ENCODE data around the gene RABGEF1. TPM values are rescaled to one million over a fixed set of nuclear protein-coding genes. Genes with fewer than 3 reads are reported as not detected.
"Not testable (repeated sequence)": the region's sequence is repeated elsewhere in the genome, so short reads cannot be mapped to it uniquely, and the experiment has no call there.

The RABGEF1 gene
- total RNA-seq, 4 donors from 2014 or later, result 44.6 to 53.2 (median 48.1) TPM

DNA sequence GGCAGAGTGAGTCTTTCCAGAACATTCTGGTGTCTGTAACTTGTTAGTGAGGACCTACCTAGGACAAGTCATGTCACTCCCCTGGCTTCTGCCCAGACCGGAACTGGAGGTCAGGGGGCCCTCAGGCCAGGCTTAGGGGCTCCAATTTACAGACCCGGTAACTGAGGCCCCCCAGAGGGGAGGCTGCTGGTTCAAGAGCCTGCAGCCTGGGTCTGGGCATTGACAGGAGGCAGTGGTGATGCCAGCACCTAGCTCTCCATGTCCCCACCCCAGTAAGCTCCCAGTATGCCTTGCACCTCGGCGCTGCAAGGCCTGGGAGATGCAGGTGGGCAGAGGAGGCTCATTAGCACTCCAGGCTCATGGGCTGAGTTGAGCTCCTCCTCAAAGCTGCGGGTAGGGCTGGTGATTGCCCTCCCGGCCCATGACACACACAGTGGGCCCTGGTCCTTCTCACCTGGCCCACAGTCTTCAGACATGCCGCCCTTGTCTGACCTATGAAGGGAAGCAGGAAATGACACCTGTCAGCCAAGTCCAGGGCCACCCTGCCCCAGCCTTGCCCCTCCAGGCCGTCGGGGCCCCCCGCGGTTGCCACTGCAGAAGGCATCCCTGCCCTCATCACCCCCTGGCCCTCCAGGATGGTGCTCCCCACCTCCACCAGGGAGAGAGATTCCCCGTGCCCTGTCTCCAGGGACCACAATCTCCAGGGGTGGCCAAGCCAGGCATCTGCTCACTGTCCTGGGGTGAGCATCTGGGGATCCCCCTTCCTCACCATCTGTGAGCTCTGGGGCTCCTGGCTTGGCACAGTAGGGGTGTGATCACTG is 92.2 kb downstream of the RABGEF1 start:
- no peak for DNase-seq (ENCODE audit: low spot score in 2 of 2)
- 80 to 85% methylated on average over 7 to 9 of the region's 12 CpGs for WGBS, 2 donors
- intact Hi-C loops (cut with DNase I; ENCODE audit: low total_unique reads), result no loop called here
- no peak for TF ChIP-seq POLR2A (IDR thresholded peaks at IDR 0.05)
- no peak overlapping the region for H3K4me3 ChIP-seq (ENCODE audit: low read depth, poor library complexity, severe bottlenecking)

GRCh38 chr7:66837007-66837406 is 96.5 kb downstream of the RABGEF1 start:
- WGBS, 2 donors, result 44 to 48% methylated on average over 5 of the region's 5 CpGs
- TF ChIP-seq CTCF (IDR thresholded peaks at IDR 0.05), result no peak
- no peak for TF ChIP-seq POLR2A (IDR thresholded peaks at IDR 0.05)
- DNase-seq (ENCODE audit: low spot score in 2 of 2), result no peak

DNA sequence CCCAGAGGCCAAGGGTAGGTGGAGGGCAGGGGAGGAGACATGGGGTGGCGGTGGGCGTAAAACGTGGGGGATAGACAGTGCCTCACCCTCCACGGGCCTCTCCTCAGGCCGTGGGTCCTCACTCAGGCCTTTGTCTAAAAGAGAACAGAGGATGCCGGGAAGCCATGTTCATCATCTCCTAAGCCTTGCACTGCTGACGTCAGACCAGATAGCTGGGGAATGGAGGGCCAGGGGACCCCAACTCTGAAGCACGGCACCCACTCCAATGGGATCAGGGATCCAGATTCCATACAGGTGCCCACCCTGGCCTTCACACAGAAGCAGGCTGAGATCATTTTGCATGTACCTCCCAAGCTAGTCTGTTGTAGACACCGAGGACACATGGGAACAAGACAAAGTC is 97.1 kb downstream of the RABGEF1 start:
- TF ChIP-seq POLR2A (IDR thresholded peaks at IDR 0.05) (no peak), CTCF (IDR thresholded peaks at IDR 0.05) (no peak)

More at GRCh38 chr7:66837007-66837406, 96.5 kb downstream of the RABGEF1 start:
- no peak overlapping the region for H3K4me3 ChIP-seq (ENCODE audit: low read depth, poor library complexity, severe bottlenecking)
- intact Hi-C loops (cut with DNase I; ENCODE audit: low total_unique reads), result no loop called here

DNA sequence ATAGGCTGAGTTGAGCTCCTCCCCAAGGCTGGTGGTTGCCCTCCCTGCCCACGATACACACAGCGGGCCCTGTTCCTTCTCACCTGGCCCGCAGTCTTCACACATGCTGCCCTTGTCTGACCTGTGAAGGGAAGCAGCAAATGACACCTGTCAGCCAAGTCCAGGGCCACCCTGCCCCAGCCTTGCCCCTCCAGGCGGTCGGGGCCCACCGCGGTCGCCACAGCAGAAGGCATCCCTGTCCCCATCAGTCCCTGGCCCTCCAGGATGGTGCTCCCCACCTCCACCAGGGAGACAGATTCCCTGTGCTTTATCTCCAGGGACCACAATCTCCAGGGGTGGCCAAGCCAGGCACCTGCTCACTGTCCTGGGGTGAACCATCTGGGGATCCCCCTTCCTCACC is 99.3 kb downstream of the RABGEF1 start:
- TF ChIP-seq POLR2A (IDR thresholded peaks at IDR 0.05) (no peak), CTCF (IDR thresholded peaks at IDR 0.05) (no peak)

More for the DNA sequence above, 97.1 kb downstream of the RABGEF1 start:
- intact Hi-C loops (cut with DNase I; ENCODE audit: low total_unique reads), result no loop called here
- no peak overlapping the region for H3K4me3 ChIP-seq (ENCODE audit: low read depth, poor library complexity, severe bottlenecking)
- 88 to 90% methylated on average over 9 of the region's 9 CpGs for WGBS, 2 donors
- no peak for DNase-seq (ENCODE audit: low spot score in 2 of 2)

DNA sequence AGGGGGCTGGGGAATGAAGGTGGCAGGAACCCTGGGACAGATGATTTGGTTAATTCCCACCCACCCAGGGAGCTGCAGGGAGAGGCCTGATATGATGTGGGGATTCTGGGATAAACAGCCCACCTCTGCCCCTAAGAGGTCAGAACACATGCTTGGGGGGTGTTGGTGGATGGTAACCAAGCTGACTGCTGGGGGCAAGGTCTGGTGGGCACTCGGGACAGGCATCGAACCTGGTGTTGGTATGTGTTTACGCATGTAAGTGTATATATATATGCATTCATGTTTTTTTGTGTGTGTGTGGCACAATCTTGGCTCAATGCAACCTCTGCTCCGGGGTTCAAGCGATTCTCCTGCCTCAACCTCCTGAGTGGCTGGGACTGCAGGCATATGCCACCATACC is 99.8 kb downstream of the RABGEF1 start:
- no peak for DNase-seq (ENCODE audit: low spot score in 2 of 2)
- WGBS, 2 donors, result 89% methylated on average over 5 of the region's 5 CpGs
- no peak overlapping the region for H3K4me3 ChIP-seq (ENCODE audit: low read depth, poor library complexity, severe bottlenecking)
- intact Hi-C loops (cut with DNase I; ENCODE audit: low total_unique reads), result no loop called here
- TF ChIP-seq POLR2A (IDR thresholded peaks at IDR 0.05), result no peak
- no peak for TF ChIP-seq CTCF (IDR thresholded peaks at IDR 0.05)

More for the DNA sequence above, 99.3 kb downstream of the RABGEF1 start:
- intact Hi-C loops (cut with DNase I; ENCODE audit: low total_unique reads), result no loop called here
- 83 to 84% methylated on average over 4 to 8 of the region's 8 CpGs for WGBS, 2 donors
- no peak for DNase-seq (ENCODE audit: low spot score in 2 of 2)
- no peak overlapping the region for H3K4me3 ChIP-seq (ENCODE audit: low read depth, poor library complexity, severe bottlenecking)

- H3K4me3 ChIP-seq (ENCODE audit: low read depth, poor library complexity, severe bottlenecking), result no peak overlapping the region
- DNase-seq (ENCODE audit: low spot score in 2 of 2), result no peak
- no peak for TF ChIP-seq CTCF (IDR thresholded peaks at IDR 0.05)
- no peak for TF ChIP-seq POLR2A (IDR thresholded peaks at IDR 0.05)
- intact Hi-C loops (cut with DNase I; ENCODE audit: low total_unique reads), result no loop called here
- 90 to 91% methylated on average over 5 of the region's 5 CpGs for WGBS, 2 donors
These were observed 101.4 kb downstream of the RABGEF1 start for GRCh38 chr7:66841898-66842297.

- H3K4me3 ChIP-seq (ENCODE audit: low read depth, poor library complexity, severe bottlenecking); intact Hi-C loops (cut with DNase I; ENCODE audit: low total_unique reads); DNase-seq (ENCODE audit: low spot score in 2 of 2): not testable (repeated sequence)
- 67 to 76% methylated on average over 7 of the region's 7 CpGs for WGBS, 2 donors
These were observed 103.0 kb downstream of the RABGEF1 start for GRCh38 chr7:66843492-66843891.

Measured in lower leg skin (tissue), 4 donors.